Subcutaneous abdominal adipose tissue (tissue), 5 donors: Measurements from ENCODE around the gene PBX1.
A peak's percentile ranks its signal among the peaks of the same experiment; 100 is the strongest.

Experiments used
- H3K27ac ChIP-seq: one replicate; pipeline ENCODE4 v1.7.0; 2013; ENCODE audit warnings: low read depth, mild to moderate bottlenecking, inconsistent platforms, low read length, moderate library complexity
- H3K27me3 ChIP-seq, 5 donors: one replicate each; pipeline ENCODE4 v1.7.0; 2013; ENCODE audit warnings: low read length in 5 of 5, inconsistent platforms in 1 of 5; ENCODE audit not compliant: control insufficient read depth in 5 of 5, insufficient read depth in 4 of 5
- H3K36me3 ChIP-seq, 5 donors: one replicate each; pipeline ENCODE4 v1.7.0; 2013; ENCODE audit warnings: low read length in 5 of 5; ENCODE audit not compliant: control insufficient read depth in 5 of 5, insufficient read depth in 5 of 5
- H3K4me1 ChIP-seq, 5 donors: one replicate each; pipeline ENCODE4 v1.7.0; 2013; ENCODE audit warnings: low read length in 5 of 5, mild to moderate bottlenecking in 3 of 5, moderate library complexity in 1 of 5; ENCODE audit not compliant: control insufficient read depth in 5 of 5, insufficient read depth in 5 of 5
- H3K4me3 ChIP-seq, 5 donors: one replicate each; pipeline ENCODE4 v1.7.0; 2013; ENCODE audit warnings: low read length in 5 of 5, low read depth in 1 of 5
- H3K9ac ChIP-seq, 5 donors: one replicate each; pipeline ENCODE4 v1.7.0; 2013; ENCODE audit warnings: low read length in 5 of 5, mild to moderate bottlenecking in 4 of 5, moderate library complexity in 3 of 5
- H3K9me3 ChIP-seq, 5 donors: one replicate each; pipeline ENCODE4 v1.7.0; 2013; ENCODE audit warnings: low read length in 5 of 5; ENCODE audit not compliant: control insufficient read depth in 5 of 5
- donor health status: healthy.
- donor health status: healthy.
- donor health status: healthy.
- donor health status: healthy.
- donor health status: healthy.

Gene PBX1

DNA sequence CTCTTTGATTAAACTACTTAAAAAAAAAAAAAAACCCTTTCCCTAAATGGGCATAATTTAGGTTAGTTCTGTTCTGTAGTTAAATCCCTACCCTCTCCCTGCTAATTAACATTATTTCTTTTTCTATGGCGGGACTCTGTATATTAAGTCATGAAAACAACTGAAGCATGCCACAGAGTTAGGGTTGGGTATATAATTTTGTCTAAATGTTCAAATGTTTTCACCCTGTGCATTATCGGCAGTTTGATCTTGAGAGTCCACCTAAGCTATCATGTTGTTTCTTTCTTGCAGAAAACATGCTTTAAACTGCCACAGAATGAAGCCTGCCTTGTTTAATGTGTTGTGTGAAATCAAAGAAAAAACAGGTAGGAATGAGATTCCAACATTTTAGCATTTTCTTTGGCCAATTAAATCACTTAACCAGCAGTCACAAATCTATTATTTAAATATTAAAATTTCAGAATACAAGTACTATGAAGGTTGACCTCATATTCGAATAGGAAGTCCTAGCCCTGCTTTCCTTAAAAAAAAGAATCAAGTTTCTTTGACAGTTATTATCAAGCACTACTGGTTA, 4.0 kb downstream of the PBX1 start:
- Histone ChIP-seq H3K27ac (peak overlapping the region; percentile 95), H3K4me3 (peak overlapping the region; percentile 58 to 92 (median 69)), H3K9me3 (no peaks in the 10 kb centered on the region), H3K36me3 (no peaks in the 10 kb centered on the region), H3K4me1 (peaks cover 0 to 50% (median 30%) of the 10 kb centered on the region in 5 donors), H3K27me3 (no peaks in the 10 kb centered on the region), H3K9ac (peak overlapping the region in 3 of 5 donors; percentile 62 to 97 (median 91))

DNA sequence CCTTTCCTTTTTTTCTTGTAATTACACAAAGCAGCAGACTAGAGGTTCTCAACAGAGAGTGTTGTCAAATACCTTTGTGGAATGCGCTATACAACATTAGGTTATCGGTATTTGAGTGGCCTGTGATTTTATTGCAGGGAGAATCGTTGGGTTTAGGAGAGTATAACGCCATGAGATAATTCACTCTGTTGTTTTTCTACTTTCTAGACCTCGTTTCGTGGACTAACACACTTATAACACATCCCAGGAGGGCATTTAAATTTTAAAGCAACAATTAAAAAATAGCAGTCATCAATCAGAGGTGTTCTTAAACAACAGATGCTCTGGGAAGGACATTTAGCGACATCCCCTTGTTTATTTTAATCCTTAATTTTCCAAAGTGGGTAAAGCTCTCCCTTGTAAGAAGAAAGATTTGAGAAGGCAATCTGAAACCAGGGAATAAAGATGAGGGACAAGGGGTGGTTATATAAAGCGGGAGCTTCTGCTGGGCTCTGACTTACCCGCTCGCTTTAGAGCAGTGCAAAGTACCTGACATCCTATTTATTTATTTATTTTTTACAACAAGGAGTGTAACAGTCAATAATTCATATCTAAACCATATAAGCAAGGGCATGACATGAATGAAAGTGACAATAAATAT, 4.9 kb downstream of the PBX1 start:
- Histone ChIP-seq H3K27ac (peak overlapping the region; percentile 95), H3K4me3 (peak overlapping the region; percentile 38 to 92 (median 64)), H3K27me3 (no peaks in the 10 kb centered on the region), H3K9ac (peak overlapping the region in 4 of 5 donors; percentile 44 to 97 (median 76)), H3K9me3 (no peaks in the 10 kb centered on the region), H3K36me3 (no peaks in the 10 kb centered on the region), H3K4me1 (peaks cover 0 to 44% (median 25%) of the 10 kb centered on the region in 5 donors)

DNA sequence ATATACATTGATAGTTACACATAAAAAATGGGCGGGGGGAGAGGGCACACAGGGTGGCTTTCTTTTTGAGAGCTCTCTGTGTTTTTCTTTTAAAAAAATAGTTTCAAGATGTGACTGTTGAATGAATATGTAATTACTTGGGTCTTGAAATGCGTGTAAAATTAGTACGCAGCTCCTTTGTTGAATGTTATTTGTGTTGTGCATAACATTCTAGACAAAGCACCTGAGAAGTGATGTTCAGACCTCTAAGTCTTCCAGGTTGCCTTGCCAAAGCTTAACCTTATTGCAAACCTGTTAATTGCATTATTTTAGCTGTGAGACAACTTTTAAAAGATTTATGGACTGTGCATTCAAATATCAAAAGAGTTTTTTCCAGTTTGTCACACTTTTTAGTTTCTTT, 5.4 kb downstream of the PBX1 start:
- Histone ChIP-seq H3K4me1 (peaks cover 0 to 44% (median 26%) of the 10 kb centered on the region in 5 donors), H3K9ac (peak overlapping the region in 3 of 5 donors; percentile 62 to 97 (median 91)), H3K36me3 (no peaks in the 10 kb centered on the region), H3K27ac (peak overlapping the region; percentile 95), H3K27me3 (no peaks in the 10 kb centered on the region), H3K9me3 (no peaks in the 10 kb centered on the region), H3K4me3 (peak overlapping the region; percentile 38 to 92 (median 64))

DNA sequence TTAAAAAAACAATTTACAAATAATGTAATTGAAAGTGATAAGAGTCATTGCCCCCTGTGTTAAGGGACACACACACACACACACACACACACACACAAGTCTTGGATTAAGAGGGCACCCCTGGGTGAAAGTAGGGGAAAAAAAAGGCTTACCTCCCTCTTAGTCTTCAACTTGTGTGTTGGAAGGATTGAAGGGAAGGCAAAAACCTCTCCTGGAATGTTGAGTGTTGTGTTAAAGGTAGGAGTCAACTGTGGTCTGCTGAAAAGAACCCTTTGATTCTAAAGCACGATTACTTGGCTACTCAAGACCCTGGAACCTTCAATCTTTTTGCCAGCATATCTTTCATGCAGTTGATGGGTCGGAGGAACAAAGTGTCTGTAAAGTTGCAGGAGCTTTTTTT, 6.4 kb downstream of the PBX1 start:
- Histone ChIP-seq H3K36me3 (no peaks in the 10 kb centered on the region), H3K27ac (peak overlapping the region; percentile 58), H3K9ac (peak overlapping the region in 2 of 5 donors; percentile 59 to 70)

DNA sequence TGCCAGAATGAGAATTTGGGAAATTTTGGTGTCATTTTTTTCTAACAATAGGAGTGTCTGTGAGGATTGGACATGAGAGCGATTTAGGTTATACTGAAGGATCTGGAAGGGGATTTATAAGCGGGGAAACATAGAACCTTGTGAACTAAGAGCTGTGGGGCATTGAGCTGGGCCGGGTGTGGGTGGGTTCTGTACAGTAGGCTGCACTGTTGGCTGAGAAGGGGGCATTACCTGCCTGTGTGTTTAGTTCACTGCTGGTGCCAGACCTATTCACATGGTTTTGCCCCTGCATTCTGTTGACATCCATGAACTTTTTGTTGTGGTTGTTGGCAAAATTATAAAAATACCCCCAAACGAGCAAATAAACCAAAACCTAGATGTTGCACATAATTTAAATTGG, 8.8 kb downstream of the PBX1 start:
- Histone ChIP-seq H3K9ac (no peak overlapping the region), H3K9me3 (no peaks in the 10 kb centered on the region), H3K27ac (no peak overlapping the region), H3K4me3 (no peak overlapping the region), H3K4me1 (peaks cover 0 to 32% (median 19%) of the 10 kb centered on the region in 5 donors), H3K36me3 (no peaks in the 10 kb centered on the region), H3K27me3 (no peaks in the 10 kb centered on the region)

More for the DNA sequence above, 6.4 kb downstream of the PBX1 start:
- Histone ChIP-seq H3K27me3 (no peaks in the 10 kb centered on the region), H3K4me1 (peaks cover 0 to 49% (median 26%) of the 10 kb centered on the region in 5 donors), H3K4me3 (peak overlapping the region in 1 of 5 donors; percentile 5), H3K9me3 (no peaks in the 10 kb centered on the region)

DNA sequence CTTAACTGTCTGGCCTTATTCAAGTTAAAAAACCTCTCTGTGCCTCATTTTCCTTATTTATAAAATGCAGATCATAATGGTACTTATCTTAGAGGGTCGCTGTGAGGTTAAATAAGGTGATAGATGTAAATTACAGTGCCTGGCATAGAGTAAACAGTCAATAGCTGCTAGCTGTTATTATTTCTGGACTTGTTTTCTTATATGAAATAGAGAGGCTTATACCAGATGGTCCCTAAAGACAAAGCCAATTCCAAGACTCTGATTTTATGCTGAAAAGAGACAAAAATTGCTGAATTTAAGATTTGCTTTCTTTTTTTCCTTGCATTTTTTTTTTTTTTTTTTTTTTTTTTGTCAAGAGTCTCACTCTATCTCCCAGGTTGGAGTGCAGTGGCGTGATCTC, 10.3 kb downstream of the PBX1 start:
- Histone ChIP-seq H3K4me3 (no peak overlapping the region), H3K27me3 (no peaks in the 10 kb centered on the region), H3K9ac (peak overlapping the region in 1 of 5 donors; percentile 51), H3K36me3 (peaks cover 0 to 4% (median 0%) of the 10 kb centered on the region in 5 donors), H3K4me1 (peaks cover 0 to 27% (median 11%) of the 10 kb centered on the region in 5 donors), H3K9me3 (no peaks in the 10 kb centered on the region), H3K27ac (peak overlapping the region; percentile 47)

DNA sequence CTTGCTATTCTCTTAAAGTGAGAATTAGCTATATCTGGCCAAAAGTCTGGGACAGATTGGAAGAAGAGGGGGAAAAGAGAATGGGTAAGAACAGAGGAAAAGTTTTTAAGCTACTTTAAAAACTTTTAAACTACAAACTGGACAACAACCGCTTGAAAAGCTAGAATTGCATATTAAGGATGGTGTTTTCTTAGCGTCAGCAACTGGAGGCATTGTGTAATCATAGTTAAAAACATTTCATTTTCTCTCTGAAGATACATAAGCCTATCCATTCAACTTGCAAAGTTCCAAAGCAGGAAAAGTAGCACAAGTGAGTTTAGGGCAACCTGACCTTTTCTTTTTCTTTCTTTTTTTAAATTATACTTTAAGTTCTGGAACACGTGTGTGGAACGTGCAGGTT, 10.9 kb downstream of the PBX1 start:
- peaks cover 0 to 4% (median 0%) of the 10 kb centered on the region in 5 donors for H3K36me3 ChIP-seq
- H3K27me3 ChIP-seq, result no peaks in the 10 kb centered on the region
- no peaks in the 10 kb centered on the region for H3K9me3 ChIP-seq
- H3K27ac ChIP-seq, result peak overlapping the region; percentile 47
- peak overlapping the region in 1 of 5 donors; percentile 51 for H3K9ac ChIP-seq
- H3K4me3 ChIP-seq, result no peak overlapping the region
- H3K4me1 ChIP-seq, result peaks cover 0 to 22% (median 9%) of the 10 kb centered on the region in 5 donors

DNA sequence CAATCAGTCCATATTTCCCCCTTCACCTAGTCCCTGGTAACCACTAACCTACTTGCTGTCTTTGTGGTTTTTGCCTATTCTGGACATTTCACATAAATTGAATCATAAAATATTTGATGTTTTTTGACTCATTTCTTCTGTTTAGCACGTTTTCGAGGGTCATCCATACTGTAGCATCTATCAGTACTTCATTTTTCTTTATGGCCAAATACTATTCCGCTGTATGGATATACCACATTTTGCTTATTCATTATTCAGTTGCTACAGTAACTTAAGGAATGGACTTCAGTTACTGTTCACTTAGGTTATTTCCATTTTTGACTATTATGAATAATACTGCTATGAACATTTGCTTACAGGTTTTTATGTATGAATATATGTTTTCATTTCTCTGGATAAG, 12.3 kb downstream of the PBX1 start:
- Histone ChIP-seq H3K4me3 (no peak overlapping the region), H3K9ac (no peak overlapping the region), H3K27me3 (no peaks in the 10 kb centered on the region), H3K36me3 (peaks cover 0 to 4% (median 0%) of the 10 kb centered on the region in 5 donors), H3K4me1 (peaks cover 0 to 25% (median 6%) of the 10 kb centered on the region in 5 donors), H3K9me3 (no peaks in the 10 kb centered on the region), H3K27ac (no peak overlapping the region)

DNA sequence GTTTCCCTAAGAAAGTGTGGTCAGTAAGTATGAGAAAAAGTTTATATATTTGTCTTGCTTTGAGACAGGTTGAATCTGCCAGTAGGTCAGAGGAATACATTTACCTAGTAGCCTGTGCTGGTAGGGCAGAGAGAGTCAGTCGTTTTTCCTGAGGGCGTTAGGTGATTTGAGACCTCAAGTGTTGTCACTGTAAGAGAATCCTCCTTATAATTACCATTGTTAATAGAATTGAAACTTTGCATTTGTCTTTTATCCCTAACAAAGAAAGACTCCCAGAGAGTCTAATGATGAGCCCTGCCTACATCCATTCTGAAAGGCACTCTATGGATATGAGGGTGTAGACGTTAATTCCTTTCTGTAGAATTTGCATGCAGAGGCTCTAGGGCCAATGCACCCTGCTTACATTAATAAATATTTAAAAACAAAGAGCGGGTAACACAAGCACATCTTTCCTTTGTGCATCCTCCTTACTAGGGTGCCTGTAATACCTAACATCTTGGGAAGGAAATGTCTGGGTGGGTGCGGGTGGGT, 16.4 kb downstream of the PBX1 start:
- H3K4me1 ChIP-seq, result peaks cover 0 to 26% (median 14%) of the 10 kb centered on the region in 5 donors
- H3K27ac ChIP-seq, result no peak overlapping the region
- H3K4me3 ChIP-seq, result no peak overlapping the region
- no peaks in the 10 kb centered on the region for H3K27me3 ChIP-seq
- no peaks in the 10 kb centered on the region for H3K9me3 ChIP-seq
- H3K36me3 ChIP-seq, result peaks cover 0 to 4% (median 0%) of the 10 kb centered on the region in 5 donors
- no peak overlapping the region for H3K9ac ChIP-seq
